HG03571 (cell line): ENCODE results near the gene SNIP1.
"Not testable (repeated sequence)": the region's sequence is repeated elsewhere in the genome, so short reads cannot be mapped to it uniquely, and the experiment has no call there.

Source experiments
- ATAC-seq: cut with Tn5 transposase; IDR thresholded peaks from one replicate; pipeline ENCODE4 v1.9.1; 2021; ENCODE audit not compliant: unreplicated experiment

Gene SNIP1

GRCh38 chr1:37559957-37560379 is 5.9 kb upstream of the SNIP1 start:
- not testable (repeated sequence) for ATAC-seq

- ATAC-seq: no peak
Measured at GRCh38 chr1:37559080-37559479, 5.0 kb upstream of the SNIP1 start.

DNA sequence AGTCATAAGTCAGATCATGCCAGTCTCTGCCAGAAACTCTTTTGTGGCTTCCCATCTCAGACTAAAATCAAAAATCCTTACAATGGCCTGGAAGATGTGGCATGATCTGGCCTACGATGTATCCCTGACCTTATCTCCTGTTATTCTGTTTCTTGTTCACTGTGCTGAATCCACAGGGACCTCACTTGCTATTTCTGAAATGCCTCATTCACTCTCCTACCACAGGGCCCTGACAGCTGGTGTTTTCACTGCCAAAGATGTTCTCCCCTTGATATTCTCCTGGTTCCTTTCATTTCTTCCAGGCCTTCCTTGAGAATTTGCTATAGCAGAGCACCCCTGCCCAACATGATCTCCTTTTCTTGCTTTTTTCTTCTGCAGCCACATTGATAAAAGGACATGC is 4.3 kb upstream of the SNIP1 start:
- no peak for ATAC-seq

- ATAC-seq: no peak
Measured at GRCh38 chr1:37557402-37557801, 3.3 kb upstream of the SNIP1 start.

- ATAC-seq: no peak
Measured at GRCh38 chr1:37556712-37557196, 2.7 kb upstream of the SNIP1 start, which contains the start of gene DNALI1. Gene DNALI1, plus strand, starts transcription at chr1:37556940. Its CDS starts 55 bp downstream, at chr1:37556995.

GRCh38 chr1:37553598-37553926 is 531 bp downstream of the SNIP1 start:
- ATAC-seq: no peak

DNA sequence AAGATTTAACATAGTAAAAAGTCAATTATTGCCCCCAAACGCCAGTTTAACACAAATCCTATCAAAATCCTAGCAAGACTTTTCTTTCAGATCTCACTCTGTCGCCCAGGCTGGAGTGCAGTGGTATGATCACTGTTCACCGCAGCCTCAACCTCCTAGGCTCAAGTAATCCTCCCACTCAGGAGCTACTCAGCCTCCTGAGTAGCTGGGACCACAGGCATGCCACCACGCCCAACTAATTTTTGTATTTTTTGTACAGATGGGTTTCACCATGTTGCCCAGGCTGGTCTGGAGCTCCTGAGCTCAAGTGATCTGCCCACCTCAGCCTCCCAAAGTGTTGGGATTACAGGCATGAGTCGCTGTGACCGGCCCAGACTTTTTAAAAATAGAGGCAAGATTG is 4.8 kb downstream of the SNIP1 start:
- no peak for ATAC-seq

- ATAC-seq: no peak
Measured at GRCh38 chr1:37545019-37545418, 9.1 kb downstream of the SNIP1 start.

GRCh38 chr1:37544530-37544929 is 9.6 kb downstream of the SNIP1 start:
- no peak for ATAC-seq

DNA sequence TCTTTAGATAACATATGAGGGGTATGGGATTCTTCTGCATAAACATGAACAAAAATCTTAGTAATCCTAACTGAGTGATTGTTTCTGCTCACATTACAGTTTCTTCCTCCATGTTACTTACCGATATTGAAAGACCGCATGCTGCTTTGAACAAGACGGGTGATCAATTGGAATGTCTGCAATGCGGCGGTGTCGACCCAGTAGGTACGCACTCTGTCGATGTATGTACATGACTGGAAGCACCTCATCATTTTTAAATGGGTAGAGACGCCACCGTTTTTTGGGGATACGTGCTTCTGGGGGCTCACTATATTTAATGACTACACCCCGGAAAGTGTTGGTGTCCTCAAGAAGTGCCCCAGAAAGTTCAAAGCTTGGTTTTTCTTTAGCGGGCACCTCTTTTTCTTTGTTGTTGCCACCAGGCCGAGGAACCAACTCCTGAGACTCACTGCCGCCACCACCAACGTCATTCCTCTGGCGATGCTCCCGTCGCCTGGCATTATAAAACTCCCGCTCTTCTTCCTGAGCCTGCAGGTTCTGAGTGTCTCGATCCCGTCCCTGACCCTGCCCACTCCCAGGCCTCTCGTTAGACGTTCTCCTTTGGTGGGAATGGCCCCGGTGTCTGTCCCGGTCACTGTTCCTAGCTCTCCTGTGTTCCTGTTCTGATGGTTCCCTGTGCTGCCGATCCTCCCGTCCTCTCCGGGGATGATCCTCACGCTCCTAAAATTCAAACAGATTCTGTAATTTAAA is 13.9 kb downstream of the SNIP1 start:
- ATAC-seq: no peak

DNA sequence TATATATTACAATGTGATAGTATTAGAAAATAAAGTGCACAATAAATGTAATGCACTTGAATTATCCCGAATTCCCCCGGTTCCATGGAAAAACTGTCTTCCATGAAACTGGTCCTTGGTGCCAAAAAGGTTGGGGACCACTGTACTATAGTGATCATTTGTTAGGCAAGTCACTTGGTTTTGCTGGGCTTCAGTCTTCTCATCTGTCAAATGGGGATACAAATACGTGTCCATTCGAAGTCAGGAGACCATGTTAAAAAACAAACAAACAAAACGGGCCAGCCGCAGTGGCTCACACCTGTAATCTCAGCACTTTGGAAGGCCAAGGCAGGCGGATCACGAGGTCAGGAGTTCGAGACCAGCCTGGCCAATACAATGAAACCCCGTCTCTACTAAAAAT is 14.9 kb downstream of the SNIP1 start:
- not testable (repeated sequence) for ATAC-seq

DNA sequence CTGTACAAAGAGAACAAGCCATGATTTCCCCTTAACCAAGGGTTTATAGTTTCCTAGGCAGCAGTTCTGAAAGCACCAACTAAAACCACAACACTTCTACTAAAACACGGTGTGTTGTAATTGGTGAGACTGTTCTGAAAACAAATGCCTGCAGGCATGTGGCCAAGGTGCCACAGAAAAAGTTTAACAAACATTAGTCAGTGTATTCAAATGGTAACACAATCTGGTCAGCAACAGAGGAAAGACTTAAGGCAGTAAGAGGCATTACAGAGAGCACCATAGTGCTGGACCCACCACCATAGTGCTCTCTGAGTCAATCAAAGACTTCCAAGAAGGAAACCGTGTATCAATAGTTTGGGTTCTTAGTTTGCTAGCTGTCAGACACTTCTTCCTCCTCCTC is 16.7 kb downstream of the SNIP1 start:
- ATAC-seq: no peak

DNA sequence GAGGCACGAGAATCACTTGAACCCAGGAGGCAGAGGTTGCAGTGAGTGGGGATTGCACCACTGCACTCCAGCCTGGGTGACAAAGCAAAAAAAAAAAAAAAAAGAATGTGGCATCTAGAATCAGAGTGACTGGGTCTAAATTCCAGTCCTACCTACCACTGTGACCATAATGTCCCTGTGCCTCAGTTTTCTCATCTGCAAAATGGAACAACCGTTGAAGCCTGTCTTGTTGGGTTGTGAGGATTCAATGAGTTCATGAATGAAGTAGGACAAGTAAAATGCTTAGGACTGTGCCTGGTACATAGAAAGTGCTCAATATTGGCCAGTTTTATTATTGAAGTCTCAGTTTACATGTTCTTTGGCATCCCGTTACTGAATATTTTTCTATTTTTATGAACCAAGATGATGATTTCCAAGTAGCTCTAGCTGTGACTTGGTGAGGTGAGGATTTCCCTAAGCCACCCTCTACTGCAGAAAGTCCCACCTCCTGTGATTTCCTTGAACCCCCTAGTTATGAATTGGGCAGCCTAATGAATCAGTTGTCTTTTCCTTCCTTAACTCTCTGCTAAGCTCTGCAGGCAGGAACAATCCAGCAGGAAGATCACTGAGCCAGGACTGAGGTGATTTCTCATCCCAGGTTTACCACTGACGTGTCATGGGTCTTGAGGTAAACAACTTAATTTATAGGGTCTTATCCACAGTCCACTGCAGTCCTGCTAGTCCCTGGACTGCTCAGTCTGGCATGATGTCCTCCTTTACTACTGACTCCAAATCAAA is 20.6 kb downstream of the SNIP1 start:
- no peak for ATAC-seq

DNA sequence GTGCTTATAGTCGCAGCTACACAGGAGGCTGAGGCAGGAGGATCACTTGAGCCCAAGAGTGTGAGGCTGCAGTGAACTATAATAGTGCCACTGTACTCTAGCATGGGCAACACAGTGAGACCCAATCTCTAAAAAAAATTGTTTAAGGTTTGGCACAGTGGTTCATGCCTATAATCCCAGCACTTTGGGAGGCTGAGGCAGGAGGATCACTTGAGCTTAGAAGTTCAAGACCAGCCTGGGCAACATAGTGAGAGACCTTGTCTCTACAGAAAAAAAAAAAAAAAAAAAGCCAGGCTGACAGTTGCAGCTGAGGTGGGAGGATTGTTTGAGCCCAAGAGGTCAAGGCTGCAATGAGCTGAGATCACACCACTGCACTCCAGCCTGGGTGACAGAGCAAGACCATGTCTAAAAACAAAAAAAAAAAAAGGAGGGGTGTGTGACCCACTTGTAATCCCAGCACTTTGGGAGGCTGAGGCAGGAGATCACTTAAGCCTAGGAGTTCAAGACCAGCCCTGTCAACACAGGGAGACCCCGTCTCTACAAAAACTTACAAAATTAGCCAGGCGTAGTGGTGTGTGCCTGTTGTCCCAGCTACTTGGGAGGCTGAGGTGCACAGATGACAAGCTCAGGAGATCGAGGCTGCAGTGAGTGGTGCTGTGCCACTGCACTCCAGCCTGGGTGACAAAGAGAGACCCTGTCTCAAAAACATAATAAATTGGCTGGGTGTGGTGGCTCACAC is 21.5 kb downstream of the SNIP1 start:
- not testable (repeated sequence) for ATAC-seq

GRCh38 chr1:37529888-37530287 is 24.2 kb downstream of the SNIP1 start:
- ATAC-seq: not testable (repeated sequence)

- no peak for ATAC-seq
Measured at GRCh38 chr1:37519613-37520012, 34.5 kb downstream of the SNIP1 start.

DNA sequence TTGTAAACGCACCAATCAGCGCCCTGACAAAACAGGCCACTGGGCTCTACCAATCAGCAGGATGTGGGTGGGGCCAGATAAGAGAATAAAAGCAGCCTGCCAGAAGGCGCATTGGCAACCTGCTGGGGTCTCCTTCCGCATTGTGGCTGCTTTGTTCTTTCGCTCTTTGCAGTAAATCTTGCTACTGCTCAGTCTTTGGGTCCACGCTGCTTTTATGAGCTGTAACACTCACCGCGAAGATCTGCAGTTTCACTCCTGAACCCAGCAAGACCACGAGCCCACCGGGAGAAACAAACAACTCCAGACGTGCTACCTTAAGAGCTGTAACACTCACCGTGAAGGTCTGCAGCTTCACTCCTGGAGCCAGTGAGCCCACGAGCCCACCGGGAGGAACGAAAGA is 35.2 kb downstream of the SNIP1 start:
- ATAC-seq: not testable (repeated sequence)

GRCh38 chr1:37518241-37518640 is 35.9 kb downstream of the SNIP1 start:
- not testable (repeated sequence) for ATAC-seq

GRCh38 chr1:37517569-37517968 is 36.5 kb downstream of the SNIP1 start:
- ATAC-seq: no peak

GRCh38 chr1:37515185-37516034 is 38.7 kb downstream of the SNIP1 start:
- no peak for ATAC-seq
